MM.1S (cell line): Measurements from ENCODE around the gene S100B.

Experiments used
- CTCF ChIP-seq: fragments of 300-600 bp; sonication (generic); IDR thresholded peaks from 2 replicates; pipeline ENCODE4 v1.5.1; 2016; ENCODE audit warnings: antibody characterized with exemption, low read length, mixed read lengths
- EZH2 ChIP-seq: fragments of 300-600 bp; sonication (generic); optimal IDR thresholded peaks from 2 replicates; pipeline ENCODE3; 2017; ENCODE audit warnings: low read depth, mild to moderate bottlenecking, antibody characterized with exemption, low read length, mixed read lengths
- EZH2phosphoT487 ChIP-seq: fragments of 300-600 bp; sonication (generic); IDR thresholded peaks from 2 replicates; pipeline ENCODE4 v1.6.1; 2018; ENCODE audit warnings: antibody characterized with exemption, low read length

GRCh38 chr21:46617267-46618051, 12.6 kb upstream of the S100B start:
- TF ChIP-seq CTCF: no peak
- TF ChIP-seq EZH2: no peak
- no peak for TF ChIP-seq EZH2phosphoT487
